ENCODE data around the gene EPS15.

GRCh38 chr1:51373898-51374297, 145.2 kb downstream of the EPS15 start:
- TF ChIP-seq CTCF (conservative IDR thresholded peaks at IDR 0.05; ENCODE audit: low read depth, low read length) (no peak), EZH2 (IDR thresholded peaks at IDR 0.05; ENCODE audit: low read length, unreplicated experiment) (no peak)
